HG02588 (cell line): ENCODE data around the gene CLEC4A.
"Not testable (repeated sequence)": the region's sequence is repeated elsewhere in the genome, so short reads cannot be mapped to it uniquely, and the experiment has no call there.

Experiments used
- ATAC-seq: cut with Tn5 transposase; IDR thresholded peaks from one replicate; pipeline ENCODE4 v1.9.1; 2021; ENCODE audit warnings: mild to moderate bottlenecking, moderate library complexity; ENCODE audit not compliant: unreplicated experiment

The CLEC4A gene

DNA sequence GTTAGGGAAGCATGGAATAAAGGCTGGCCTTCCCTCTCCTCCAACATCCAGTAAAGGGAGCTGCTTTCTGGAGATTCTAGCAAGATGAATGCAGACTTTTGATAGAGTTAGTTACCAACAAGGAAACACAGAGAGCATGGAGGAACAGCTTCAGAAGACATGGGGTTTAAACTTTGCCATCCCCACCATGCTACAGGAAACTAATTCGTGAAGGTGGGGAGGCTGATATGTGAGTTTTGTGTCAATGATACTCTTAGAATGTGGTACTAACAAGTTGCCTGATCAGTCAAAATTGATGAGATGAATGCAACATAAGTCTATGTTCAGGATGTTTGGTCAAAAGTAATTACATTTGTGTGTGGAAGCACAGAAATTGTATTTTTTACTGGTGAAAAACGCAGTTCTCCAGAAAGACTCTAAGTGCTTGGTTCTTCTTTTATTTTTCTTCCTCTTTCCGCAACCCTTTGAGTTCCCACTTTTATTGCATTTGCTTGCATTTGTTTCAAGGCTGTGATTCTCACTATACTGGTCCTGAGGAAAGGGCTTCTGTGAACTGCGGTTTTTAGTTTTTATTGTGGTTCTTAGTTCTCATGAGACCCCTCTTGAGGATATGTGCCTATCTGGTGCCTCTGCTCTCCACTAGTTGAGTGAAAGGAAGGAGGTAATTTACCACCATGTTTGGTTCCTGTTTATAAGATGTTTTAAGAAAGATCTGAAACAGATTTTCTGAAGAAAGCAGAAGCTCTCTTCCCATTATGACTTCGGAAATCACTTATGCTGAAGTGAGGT is at the start of gene CLEC4A:
Gene CLEC4A (plus strand): TSS at position 494 of the 789 bp plus-strand sequence. CDS start 262 bp downstream, at position 756.
- ATAC-seq, result no peak

DNA sequence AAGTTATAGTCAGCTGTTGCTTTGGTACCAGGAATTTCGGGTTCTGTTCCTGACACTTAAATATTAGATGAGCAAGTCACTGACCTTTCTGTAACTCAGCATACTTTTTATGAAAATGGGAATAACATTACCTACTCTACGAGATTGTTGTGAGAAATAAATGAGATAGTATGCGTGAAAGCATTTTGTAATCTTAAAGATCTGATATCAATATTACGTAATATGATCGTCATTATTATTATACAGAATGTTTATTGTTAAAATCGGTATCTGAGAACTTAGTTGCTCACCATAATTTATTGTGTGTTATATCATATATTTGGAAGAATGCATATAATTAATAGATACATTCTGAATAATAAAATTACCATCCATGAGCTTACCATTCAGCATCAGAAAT is 47.5 kb upstream of the CLEC4A start:
- no peak for ATAC-seq

DNA sequence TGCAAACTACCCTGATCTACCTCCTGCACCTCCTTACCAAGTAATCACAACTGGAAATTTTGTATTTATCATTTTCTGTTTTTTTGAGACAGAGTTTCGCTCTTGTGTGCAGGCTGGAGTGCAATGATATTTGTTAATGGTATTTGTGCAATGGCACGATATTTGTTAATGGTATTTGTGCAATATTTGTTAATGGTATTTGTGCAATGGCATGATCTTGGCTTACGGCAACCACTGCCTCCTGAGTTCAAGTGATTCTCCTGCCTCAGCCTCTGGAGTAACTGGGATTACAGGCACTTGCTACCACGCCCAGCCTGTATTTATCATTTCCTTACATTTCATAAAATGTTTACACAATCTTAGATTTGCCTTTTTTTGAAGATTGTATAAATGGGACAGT is 47.1 kb upstream of the CLEC4A start:
- ATAC-seq, result no peak

DNA sequence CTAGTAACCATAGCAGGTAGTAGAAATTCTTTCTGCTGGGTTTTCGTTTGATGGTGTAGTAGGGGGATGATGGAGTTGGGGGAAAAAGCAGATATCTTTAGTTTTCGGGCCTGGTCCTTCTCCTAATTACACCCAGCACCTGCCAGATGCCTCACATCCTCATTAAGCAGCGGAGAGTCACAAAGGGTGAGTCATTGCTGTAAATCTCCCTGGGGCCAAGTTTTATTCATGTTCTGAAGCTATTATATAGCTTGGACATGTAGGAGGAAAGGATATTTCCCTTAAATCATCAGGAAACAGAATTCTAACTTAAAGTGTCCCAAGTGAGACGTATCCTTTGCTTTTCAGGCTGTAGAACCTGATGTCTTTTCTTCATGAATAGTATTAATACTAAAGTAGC is 46.2 kb upstream of the CLEC4A start:
- ATAC-seq, result no peak

DNA sequence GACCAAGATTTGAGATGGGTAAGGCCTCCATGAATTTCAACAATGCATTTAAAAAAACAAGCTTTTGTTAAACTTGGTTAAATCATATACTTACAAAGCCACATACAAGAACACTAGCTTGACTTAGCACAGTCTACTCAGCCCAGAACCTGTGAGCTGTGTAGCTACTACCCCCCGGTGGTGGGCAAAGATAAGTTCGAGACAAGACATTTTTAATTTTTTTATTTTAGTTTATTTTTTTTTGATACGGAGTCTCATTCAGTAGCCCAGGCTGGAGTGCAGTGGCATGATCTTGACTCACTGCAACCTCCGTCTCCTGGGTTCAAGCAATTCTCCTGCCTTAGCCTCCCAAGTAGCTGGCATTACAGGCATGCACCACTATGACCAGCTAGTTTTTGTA is 45.0 kb upstream of the CLEC4A start:
- no peak for ATAC-seq

DNA sequence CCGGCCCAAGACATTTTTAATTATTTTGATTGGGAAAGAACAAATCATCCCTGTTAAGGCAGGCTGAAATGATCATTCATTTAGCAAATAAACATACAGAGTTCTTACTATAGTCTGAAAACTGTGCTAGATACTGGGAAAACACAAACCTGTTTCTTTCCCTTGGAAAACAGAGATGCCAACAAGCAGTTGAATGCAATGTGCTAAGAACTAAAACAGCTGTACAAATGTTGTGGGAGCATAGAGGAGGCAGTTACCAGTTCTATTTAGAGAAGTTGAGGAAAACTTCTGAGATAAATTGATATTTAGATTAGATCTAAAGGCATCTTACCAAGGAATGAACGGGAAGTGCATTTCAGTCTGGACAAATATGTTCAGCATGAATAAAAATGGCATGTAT is 44.5 kb upstream of the CLEC4A start:
- no peak for ATAC-seq

DNA sequence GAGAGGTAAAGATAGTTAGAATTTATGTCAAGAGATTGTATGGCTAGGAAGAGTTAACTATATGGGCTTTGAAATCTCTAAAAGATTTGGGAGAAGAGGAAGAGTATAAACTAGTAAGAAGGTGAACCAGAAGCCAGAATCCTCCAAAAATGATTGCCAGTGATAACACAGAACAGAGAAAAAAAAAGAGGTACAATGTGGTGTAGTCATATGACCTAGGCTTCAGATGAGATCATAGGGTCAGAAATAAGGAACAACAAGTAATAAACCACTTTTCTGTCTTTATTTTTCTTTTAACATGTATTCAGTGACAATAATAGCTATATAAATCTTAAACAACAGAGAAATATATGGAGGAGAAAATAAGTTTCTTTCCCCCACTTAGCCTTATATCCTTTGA is 43.3 kb upstream of the CLEC4A start:
- ATAC-seq, result no peak

DNA sequence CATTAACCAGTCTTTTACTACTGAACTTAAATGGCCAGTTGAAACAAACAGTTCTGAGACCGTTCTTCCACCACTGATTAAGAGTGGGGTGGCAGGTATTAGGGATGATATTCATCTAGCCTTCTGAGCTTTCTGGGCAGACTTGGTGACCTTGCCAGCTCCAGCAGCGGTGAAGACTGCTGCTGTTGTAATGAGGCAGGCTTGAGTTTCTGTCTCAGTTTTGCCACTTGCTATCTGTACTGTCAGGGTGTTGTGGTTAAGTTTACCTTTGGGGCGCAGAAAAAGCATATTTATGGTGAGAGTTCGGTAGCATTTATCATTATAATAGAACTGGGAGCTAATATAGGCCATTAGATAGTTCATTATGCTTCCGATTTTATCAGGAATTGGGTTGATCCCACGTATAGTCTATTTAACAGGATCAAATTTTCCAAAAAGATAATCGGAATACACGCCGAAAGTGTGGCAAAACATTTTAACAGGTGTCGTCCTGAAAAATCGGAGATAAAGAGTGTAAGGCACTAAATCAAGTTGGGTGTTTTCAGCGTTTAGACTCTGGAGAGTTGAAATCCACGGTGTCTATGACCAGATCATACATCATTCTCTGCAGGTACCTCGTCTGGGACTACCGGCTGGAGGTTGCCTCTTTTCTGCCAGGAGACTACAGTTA is 42.0 kb upstream of the CLEC4A start:
- no peak for ATAC-seq

DNA sequence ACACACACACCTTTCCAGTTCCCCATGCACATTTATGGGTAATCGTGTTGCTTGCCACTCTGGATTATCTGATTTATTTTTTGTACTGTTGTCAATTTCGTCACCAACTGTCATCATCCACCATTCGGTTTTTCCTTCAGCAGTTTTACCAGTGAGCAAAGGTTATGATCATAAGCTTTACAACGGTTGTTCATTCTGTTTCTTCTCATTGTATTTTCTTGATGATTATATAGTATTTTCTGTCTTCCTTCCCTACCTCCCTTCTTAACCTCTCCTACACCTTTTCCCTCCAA is 40.7 kb upstream of the CLEC4A start:
- no peak for ATAC-seq

DNA sequence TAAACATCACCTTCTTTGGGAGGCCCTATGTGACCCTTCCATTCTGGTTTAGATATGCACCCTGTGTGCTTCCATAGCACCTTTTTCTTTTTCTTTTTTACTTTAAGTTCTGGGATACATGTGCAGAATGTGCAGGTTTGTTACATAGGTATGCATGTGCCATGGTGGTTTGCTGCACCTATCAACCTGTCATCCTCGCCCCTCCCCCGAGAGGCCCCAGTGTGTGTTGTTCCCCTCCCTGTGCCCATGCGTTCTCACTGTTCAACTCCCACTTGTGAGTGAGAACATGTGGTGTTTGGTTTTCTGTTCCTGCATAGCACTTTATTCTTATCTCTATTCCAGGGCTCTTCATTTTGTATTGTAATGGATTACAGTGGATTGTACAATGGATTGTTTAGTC is 39.1 kb upstream of the CLEC4A start:
- ATAC-seq, result not testable (repeated sequence)

DNA sequence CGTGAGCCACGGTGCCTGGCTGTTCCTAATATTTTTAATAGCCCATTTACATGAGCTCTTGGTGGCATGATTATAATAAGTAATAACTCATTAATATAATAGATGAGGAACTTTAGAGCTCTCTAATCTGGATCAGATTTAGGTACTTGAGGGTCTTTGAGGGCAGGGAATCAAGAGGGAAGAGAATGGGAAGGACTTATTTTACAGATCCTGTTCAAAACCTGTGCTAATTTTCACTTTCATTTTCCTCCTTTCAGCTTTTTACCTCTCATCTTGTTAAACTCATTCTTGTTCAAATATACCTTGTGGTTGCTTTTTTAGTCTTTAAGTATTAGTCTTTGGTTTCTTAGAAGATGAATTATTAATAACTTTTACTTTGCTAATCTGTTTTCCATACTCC is 35.8 kb upstream of the CLEC4A start:
- no peak for ATAC-seq

DNA sequence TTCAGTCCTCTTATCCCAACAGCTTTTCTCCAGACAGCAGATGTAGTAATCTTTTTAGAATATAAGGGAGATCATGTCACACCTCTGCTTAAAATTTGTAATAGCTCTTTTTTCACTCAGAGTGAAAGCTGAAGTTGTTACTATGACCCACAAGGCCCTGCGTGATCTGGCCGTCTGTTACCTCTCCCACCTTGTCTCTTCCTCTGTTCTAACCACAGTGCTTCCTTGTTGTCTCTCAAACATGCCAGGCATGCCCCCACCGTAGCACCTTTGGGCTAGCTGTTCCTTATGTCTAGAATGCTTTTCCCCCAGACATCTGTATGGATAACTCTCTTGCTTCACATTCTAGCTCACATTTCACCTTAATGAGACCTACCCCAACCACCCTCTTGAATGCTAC is 34.8 kb upstream of the CLEC4A start:
- ATAC-seq, result peak; percentile 53

DNA sequence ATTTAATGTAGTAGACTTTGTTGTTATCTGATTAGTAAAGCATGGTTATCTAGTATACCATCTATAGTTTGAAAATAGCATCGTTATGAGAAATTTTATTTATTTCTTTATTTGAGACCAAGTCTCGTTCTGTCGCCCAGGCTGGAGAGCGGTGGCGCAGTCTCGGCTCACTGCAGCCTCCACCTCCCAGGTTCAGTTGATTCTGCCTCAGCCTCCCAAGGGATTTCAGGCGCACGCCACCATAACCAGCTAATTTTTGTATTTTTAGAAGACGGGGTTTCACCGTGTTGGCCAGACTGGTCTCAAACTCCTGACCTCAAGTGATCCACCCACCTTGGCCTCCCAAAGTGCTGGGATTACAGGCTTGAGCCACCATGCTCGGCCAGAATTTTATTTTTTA is 34.1 kb upstream of the CLEC4A start:
- ATAC-seq, result not testable (repeated sequence)

DNA sequence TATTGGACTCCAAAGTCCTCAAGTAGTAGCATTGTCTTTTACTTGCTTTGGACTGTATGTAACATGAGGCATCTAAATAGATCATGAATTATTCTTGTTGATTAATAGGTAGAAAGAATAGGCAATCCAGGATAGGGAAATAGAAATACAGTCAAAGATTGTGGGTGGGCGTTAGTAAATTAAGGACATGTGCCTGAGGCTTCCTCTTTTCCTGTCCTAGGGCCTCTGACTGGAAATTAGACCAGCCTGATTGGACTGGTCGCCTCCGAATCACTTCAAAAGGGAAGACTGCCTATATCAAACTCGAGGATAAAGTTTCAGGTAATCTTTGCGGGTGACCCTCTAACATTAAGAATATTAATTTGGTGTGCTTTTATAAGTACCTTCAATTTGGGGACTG is 33.7 kb upstream of the CLEC4A start:
- ATAC-seq, result no peak

DNA sequence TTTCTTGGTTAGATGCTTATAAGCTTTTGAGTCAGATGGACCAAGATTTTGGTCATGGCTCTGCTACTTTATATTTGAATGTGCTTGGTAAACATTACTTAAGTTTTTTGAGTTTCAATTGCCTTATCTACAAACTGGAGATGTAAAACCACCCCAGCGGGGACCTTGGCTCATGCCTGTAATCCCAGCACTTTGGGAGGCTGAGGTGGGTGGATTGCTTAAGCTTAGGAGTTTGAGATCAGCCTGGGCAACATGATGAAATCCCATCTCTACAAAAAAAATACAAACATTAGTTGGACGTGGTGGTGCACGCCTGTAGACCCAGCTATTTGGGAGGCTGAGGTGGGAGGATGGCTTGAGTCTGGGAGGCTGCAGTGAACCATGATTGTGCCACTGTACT is 30.1 kb upstream of the CLEC4A start:
- no peak for ATAC-seq

DNA sequence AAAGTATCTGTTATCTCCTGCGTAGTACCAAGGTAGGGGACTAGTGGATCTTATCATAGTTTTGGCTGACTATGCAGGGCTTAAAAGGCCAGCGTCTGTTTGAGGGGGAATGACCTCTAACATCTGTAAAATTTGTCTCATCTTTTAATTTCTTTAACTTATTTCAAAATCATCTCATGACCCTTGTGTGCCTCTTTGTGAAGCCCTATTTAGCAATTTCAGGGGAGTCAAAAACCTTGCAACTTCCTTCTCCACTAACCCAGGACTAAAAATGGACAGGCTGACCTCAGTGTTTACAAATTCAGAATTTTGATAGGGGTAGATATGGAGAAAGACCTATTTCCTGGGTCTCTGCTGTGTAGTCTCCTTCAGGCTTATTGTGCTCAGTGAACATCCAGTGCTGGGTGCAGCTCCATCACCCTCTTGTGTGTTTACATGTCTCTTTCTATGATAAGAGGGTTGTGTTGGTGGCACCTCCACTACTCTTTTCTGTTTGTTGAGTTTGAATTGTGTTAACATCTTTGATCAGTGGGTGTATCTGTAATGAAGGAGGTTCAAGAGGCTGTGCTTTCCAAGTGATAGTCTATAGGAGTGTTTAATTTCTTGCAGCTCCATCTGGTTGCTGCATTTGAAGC is 27.0 kb upstream of the CLEC4A start:
- ATAC-seq, result no peak

DNA sequence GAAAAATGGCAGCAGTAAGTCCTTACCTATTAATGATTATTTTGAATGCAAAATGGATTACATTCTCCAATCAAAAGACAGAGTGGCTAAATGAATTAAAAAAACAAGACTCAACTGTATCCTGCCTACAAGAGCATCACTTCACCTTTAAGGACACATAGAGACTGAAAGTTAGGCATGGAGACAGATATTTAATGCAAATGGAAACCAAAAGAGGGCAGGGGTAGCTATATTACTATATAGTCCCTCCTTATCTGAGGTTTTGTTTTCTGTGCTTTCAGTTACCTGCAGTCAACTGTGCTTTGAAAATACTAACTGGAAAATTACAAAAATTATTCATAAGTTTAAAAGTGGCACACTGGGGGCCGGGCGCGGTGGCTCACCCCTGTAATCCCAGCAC is 24.2 kb upstream of the CLEC4A start:
- ATAC-seq, result no peak

DNA sequence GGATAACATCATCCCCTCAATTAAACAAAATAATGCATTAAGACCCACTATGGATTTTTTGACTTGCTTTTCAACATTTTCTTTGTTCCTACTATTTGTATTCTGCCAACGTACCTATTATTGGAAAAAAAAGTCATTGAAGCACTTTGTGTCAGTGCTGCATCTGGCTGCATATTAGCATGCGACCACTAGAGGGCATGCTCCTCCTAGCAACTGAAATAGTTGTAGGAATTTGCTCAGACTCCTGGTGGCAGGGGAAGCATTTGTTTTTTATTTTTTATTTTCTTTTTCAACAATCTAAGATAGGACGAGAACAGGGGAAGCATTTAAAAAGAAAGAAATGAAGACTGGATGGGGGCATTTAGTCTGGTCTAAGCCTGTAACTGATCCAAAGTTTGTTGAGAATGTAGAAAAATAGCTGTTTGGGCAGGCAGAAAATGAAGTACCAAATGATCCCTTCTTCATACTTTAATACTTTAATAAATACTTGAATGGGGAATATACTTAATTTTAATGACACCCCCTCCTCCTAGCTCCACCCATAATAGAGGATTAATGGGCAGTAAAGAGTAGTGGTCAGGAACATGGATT is 14.5 kb upstream of the CLEC4A start:
- no peak for ATAC-seq

DNA sequence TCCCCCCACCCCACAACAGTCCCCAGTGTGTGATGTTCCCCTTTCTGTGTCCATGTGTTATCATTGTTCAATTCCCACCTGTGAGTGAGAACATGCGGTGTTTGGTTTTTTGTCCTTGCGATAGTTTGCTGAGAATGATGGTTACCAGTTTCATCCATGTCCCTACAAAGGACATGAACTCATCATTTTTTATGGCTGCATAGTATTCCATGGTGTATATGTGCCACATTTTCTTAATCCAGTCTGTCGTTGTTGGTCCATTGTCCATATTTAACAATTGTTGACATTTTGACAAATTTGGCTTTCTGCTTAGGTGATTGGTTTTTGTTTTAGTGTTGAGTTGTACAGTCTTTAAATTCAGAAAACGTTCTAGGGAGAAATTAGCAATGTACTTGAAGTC is 10.3 kb upstream of the CLEC4A start:
- not testable (repeated sequence) for ATAC-seq

DNA sequence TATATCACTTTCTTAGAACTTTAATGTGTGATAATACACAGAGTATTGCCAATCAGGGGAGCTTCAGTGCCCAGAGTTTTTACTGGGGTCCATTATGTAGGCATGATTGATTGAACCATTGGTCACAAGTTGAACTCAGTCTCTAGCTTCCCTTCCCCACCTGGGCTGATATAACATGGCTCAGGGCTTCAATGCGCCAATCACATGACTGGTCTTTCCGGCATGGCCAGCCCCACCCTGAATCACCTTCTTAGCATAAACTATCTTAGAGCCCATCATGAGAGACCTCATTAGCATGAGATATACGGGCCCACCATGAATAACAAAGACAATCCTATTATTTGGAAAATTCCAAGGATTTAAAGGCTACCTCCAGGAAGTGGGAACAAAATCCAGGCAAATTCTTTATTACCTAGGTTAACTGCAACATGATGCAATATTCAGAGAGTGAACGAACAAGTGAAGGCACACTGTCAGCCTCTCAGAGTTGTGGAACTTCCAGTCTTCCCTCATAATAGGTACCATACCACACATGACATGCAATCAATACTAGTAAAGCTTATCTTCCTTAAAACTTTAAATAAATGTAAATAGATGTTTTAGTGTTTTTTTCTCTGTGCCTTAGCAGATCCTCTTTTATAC is 3.2 kb upstream of the CLEC4A start:
- ATAC-seq, result no peak

DNA sequence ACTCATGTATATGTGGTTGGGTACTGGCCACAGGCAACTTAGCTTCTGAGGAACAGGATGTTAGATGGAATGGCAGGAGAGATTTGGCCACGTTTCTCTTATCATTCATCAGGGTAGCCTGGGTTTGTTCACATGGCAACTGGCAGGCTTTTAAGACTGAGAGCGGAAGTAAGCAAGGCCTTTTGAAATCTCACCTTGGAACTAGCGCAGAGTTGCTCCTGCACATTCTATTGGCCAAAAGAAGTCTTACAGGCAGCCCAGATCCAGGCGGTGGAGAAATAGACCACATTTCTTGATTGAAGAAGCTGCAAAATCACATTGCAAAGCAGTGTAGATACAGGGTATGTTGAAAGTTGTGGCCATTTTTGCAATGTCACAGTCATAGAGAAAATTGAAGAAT is 3.7 kb downstream of the CLEC4A start:
- no peak for ATAC-seq
